Heart right ventricle (tissue), 16 donors: ENCODE data around the gene PEX5. TPM values are rescaled to one million over a fixed set of nuclear protein-coding genes. Genes with fewer than 3 reads are reported as not detected.

Experiments
- ATAC-seq, 8 donors: fragments of 200-7000 bp; cut with Tn5 transposase; one replicate each; pipeline ENCODE4 v1.9.1; 2020; ENCODE audit warnings: mild to moderate bottlenecking in 8 of 8, moderate library complexity in 8 of 8, moderate number of reproducible peaks in 1 of 8
- DNase-seq, 2 donors: peaks; one replicate each; pipeline ENCODE4 v3.0.0-alpha.2; 2020
- H3K27ac ChIP-seq, 10 donors: fragments of 200-600 bp; sonication (generic) in 2 of 10; one replicate each; pipeline versions ENCODE4 v1.5.0 to v1.8.0; 2020 to 2022; ENCODE audit warnings: mild to moderate bottlenecking in 3 of 10
- H3K27me3 ChIP-seq, 7 donors: fragments of 200-600 bp; one replicate each; pipeline ENCODE4 v1.8.0; 2021 to 2022; ENCODE audit warnings: mild to moderate bottlenecking in 2 of 7
- H3K36me3 ChIP-seq, 9 donors: fragments of 200-600 bp; sonication (generic) in 1 of 9; one replicate each; pipeline versions ENCODE4 v1.5.0 to v1.8.0; 2020 to 2022; ENCODE audit warnings: mild to moderate bottlenecking in 2 of 9
- H3K4me1 ChIP-seq, 9 donors: fragments of 200-600 bp; sonication (generic) in 1 of 9; one replicate each; pipeline versions ENCODE4 v1.5.0 to v1.8.0; 2020 to 2022; ENCODE audit warnings: mild to moderate bottlenecking in 4 of 9
- H3K4me3 ChIP-seq, 10 donors: fragments of 200-600 bp; sonication (generic) in 2 of 10; one replicate each; pipeline versions ENCODE4 v1.5.0 to v1.8.0; 2020 to 2022; ENCODE audit warnings: mild to moderate bottlenecking in 7 of 10, moderate library complexity in 2 of 10
- H3K9me3 ChIP-seq, 11 donors: fragments of 200-600 bp in 10 of 11; sonication (generic) in 2 of 11; one replicate each; pipeline versions ENCODE4 v1.5.0 to v1.8.0; 2013 to 2022; ENCODE audit warnings: mild to moderate bottlenecking in 2 of 11, control low read depth in 1 of 11, moderate library complexity in 1 of 11
- CTCF ChIP-seq, 9 donors: fragments of 200-600 bp; sonication (generic) in 2 of 9; IDR thresholded peaks; one replicate each; pipeline versions ENCODE4 v1.5.0 to v1.8.0; 2021 to 2022; ENCODE audit warnings: antibody characterized with exemption in 9 of 9, mild to moderate bottlenecking in 5 of 9, moderate library complexity in 1 of 9
- WGBS, 2 donors: extraction: QIAGEN DNeasy Blood & Tissue Kit; methylation state at CpG; one replicate each; pipeline ENCODE4 v1.1.7; 2013; ENCODE audit warnings: inconsistent platforms in 1 of 2; 5-methylcytosine and 5-hydroxymethylcytosine counted together
- intact Hi-C, 10 donors: fragments of 100-400 bp; cut with DNase I; formaldehyde crosslinking; loops; one replicate each; pipeline versions ENCODE4 v1.11.1 to v1.14.2; 2022
- polyA plus RNA-seq, 2 donors: library from polyadenylated mRNA; stranded (reverse); fragments of 200-250 nt; gene quantifications; one replicate each; pipeline ENCODE4 v1.2.3, GENCODE V29; 2013
- total RNA-seq, 10 donors: library from RNA; stranded (reverse); fragmentation: NEBNext Ultra II Directional in 3 of 10; extraction: Animal tissue kit (Norgen Biotek cat#: 25700) in 3 of 10; gene quantifications; one replicate each; pipeline versions ENCODE4 v1.2.1 to v1.2.4, GENCODE V29; 2021 to 2023
- donor health status: Arrhythmogenic right ventricular cardiomyopathy.
- donor health status: ischemic (EF 13 %, LVEDD 7.1; RV severe dilation, severe dysfunction).
- donor health status: healthy with polysubstance abuse.
- donor health status: DM: no; HTN: yes; CAD: no.
- donor health status: DM: no; HTN: no; CAD: no.
- donor health status: ischemic (EF 25% LVEDD 6.9; RV normal size, moderate dysfunction).
- donor health status: ischemic (EF 25% LVEDD 5.7; RV mildly dilated, moderate dysfunction).
- donor health status: healthy.
- donor health status: DM: yes; HTN: yes; CAD: no.
- donor health status: Ischemic cardiomyopathy.
- donor health status: ischemic (EF 35%, LVEDD 5.7; RV mildly dilated, moderate dysfunction).
- donor health status: nonischemic (EF 11% LVEDD 7.7; RV severe dilation, severe dysfunction).
- donor health status: DM: yes; HTN: yes; CAD: no.
- donor health status: PGD.
- donor health status: ischemic (EF 29% LVEDD 5.4; RV normal size, mild dysfunction).
- donor health status: nonischemic (EF 23%, LVEDD 6.1; RV moderate dilation, normal function).

Gene PEX5
- total and polyA plus RNA-seq, 12 donors: 9.7 to 35.2 (median 28.7) TPM

GRCh38 chr12:7219599-7220243, 30.2 kb downstream of the PEX5 start:
- intact Hi-C loops: loop anchor here (1.0 to 10.0 kb wide), 8 partner anchors 241 to 419 kb away; no protein-coding TSS in a partner anchor
- ATAC-seq (peak in 4 of 8 donors; percentile 29 to 59 (median 40)), DNase-seq (peak; percentile 26 to 68)
- Histone ChIP-seq H3K4me1 (no peaks in the 10 kb centered on the region), H3K4me3 (no peak overlapping the region), H3K27ac (no peak overlapping the region), H3K36me3 (no peaks in the 10 kb centered on the region), H3K9me3 (peaks cover 0 to 5% (median 0%) of the 10 kb centered on the region in 11 donors), H3K27me3 (peaks cover 0 to 6% (median 0%) of the 10 kb centered on the region in 7 donors)
- WGBS, 2 donors: 9 to 11% methylated on average over 3 of the region's 3 CpGs
- TF ChIP-seq CTCF (IDR thresholded peaks at IDR 0.05): peak; percentile 73 to 92 (median 87)

DNA sequence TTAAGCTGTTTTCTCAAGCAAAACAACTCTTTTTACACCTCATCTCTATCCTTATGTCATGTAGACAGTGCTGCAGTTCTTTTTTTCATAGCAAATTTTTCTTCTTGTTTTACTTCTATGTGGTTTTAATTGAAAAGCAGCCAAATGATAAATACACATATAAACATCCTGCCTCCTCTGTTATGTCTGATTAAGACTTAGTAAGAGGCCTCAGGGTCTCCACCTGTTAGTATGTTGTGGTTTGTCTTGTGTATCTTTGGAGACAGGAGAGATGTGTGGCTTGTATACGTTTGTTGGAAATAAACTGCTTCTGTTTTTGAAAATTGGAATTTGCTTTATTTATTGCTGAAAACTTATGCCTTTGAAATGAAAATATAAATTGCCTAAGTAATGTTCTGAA, 32.0 kb downstream of the PEX5 start:
- no peak for TF ChIP-seq CTCF (IDR thresholded peaks at IDR 0.05)
- Histone ChIP-seq H3K27me3 (no peaks in the 10 kb centered on the region), H3K27ac (no peak overlapping the region), H3K4me3 (no peak overlapping the region), H3K4me1 (no peaks in the 10 kb centered on the region), H3K9me3 (no peaks in the 10 kb centered on the region), H3K36me3 (no peaks in the 10 kb centered on the region)
- intact Hi-C loops: loop anchor here in 8 of 10 donors (2.0 to 10.0 kb wide), 5 partner anchors 239 to 416 kb away; no protein-coding TSS in a partner anchor
- ATAC-seq (no peak), DNase-seq (no peak)
- 80 to 94% methylated on average over 1 of the region's 1 CpG for WGBS, 2 donors

DNA sequence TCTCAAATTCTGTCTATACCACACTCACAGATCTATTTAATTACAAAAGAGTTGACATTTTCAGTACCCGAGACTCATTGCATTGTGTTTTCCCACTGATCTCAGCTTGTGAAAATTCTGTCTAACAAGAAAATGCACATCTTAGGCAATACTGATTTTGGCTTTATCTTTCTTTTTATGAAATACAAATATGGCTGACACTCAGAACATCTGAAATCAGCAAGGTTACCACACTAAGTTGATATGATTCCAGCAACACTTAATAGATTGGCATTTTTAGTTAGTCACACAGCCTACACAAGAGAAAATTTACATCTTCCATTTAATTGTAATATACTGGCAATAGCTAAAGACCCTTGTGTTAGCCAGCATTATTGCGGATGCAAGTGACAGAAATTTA, 40.3 kb downstream of the PEX5 start:
- no peak for TF ChIP-seq CTCF (IDR thresholded peaks at IDR 0.05)
- 90 to 91% methylated on average over 2 of the region's 2 CpGs for WGBS, 2 donors
- DNase-seq (no peak), ATAC-seq (no peak)
- Histone ChIP-seq H3K4me1 (no peaks in the 10 kb centered on the region), H3K4me3 (no peak overlapping the region), H3K27me3 (peaks cover 0 to 14% (median 0%) of the 10 kb centered on the region in 7 donors), H3K36me3 (no peaks in the 10 kb centered on the region), H3K9me3 (peaks cover 0 to 17% (median 0%) of the 10 kb centered on the region in 11 donors), H3K27ac (no peak overlapping the region)
- intact Hi-C loops: loop anchor here in 2 of 10 donors (5.0 to 10.0 kb wide), 2 partner anchors 235 to 393 kb away; no protein-coding TSS in a partner anchor

GRCh38 chr12:7241404-7242005, 52.0 kb downstream of the PEX5 start:
- Histone ChIP-seq H3K27me3 (peaks cover 0 to 6% (median 0%) of the 10 kb centered on the region in 7 donors), H3K9me3 (peaks cover 0 to 18% (median 5%) of the 10 kb centered on the region in 11 donors), H3K4me1 (no peaks in the 10 kb centered on the region), H3K4me3 (no peak overlapping the region), H3K27ac (no peak overlapping the region), H3K36me3 (no peaks in the 10 kb centered on the region)
- no peak for TF ChIP-seq CTCF (IDR thresholded peaks at IDR 0.05)
- DNase-seq (no peak), ATAC-seq (no peak)
- WGBS, 2 donors: 79 to 87% methylated on average over 3 of the region's 3 CpGs
- intact Hi-C loops: no loop called here
